ENCODE data around the gene SPIN1. TPM values are rescaled to one million over a fixed set of nuclear protein-coding genes. Genes with fewer than 3 reads are reported as not detected.

SPIN1 gene
- total and polyA plus RNA-seq, 2 experiments from 2014 or later, result 59.8 to 119 TPM

- H3K9me2 ChIP-seq (replicated peaks; ENCODE audit: insufficient read depth), result no peaks in the 10 kb centered on the region
- peaks cover 99% of the 10 kb centered on the region for H4K20me1 ChIP-seq (ENCODE audit: insufficient read depth, poor library complexity, severe bottlenecking)
- H3K4me3 ChIP-seq, result no peak overlapping the region
- peaks cover 33% of the 10 kb centered on the region for H3K4me1 ChIP-seq (ENCODE audit: insufficient read depth)
- no peak overlapping the region for H2AFZ ChIP-seq
- peak overlapping the region; percentile 77 for H3K27ac ChIP-seq
- TF ChIP-seq CTCF (IDR thresholded peaks at IDR 0.05; ENCODE audit: poor library complexity) (no peak), EZH2 (IDR thresholded peaks at IDR 0.05; ENCODE audit: borderline replicate concordance) (no peak)
- peak overlapping the region; percentile 57 for H3K4me2 ChIP-seq
- 61% methylated on average over 3 of the region's 3 CpGs for WGBS (ENCODE audit: low lambda C conversion rate, missing lambda C conversion rate)
- no peaks in the 10 kb centered on the region for H3K9me3 ChIP-seq (ENCODE audit: low read depth)
- peaks cover 100% of the 10 kb centered on the region for H3K79me2 ChIP-seq
- peak; percentile 53 for DNase-seq (ENCODE audit: low spot score)
- H3K27me3 ChIP-seq, result no peaks in the 10 kb centered on the region
- H3K36me3 ChIP-seq (replicated peaks; ENCODE audit: insufficient read depth, low read depth), result no peaks in the 10 kb centered on the region
Observed at GRCh38 chr9:88399966-88400365, 11.7 kb downstream of the SPIN1 start.

- Histone ChIP-seq H3K4me1 (ENCODE audit: insufficient read depth) (peaks cover 27% of the 10 kb centered on the region), H3K79me2 (peaks cover 100% of the 10 kb centered on the region), H3K4me3 (no peak overlapping the region), H3K27me3 (no peaks in the 10 kb centered on the region), H3K4me2 (no peak overlapping the region), H3K9me3 (ENCODE audit: low read depth) (no peaks in the 10 kb centered on the region), H3K9me2 (replicated peaks; ENCODE audit: insufficient read depth) (no peaks in the 10 kb centered on the region), H3K36me3 (replicated peaks; ENCODE audit: insufficient read depth, low read depth) (no peaks in the 10 kb centered on the region), H4K20me1 (ENCODE audit: insufficient read depth, poor library complexity, severe bottlenecking) (peaks cover 93% of the 10 kb centered on the region), H2AFZ (no peak overlapping the region), H3K27ac (no peak overlapping the region)
- WGBS (ENCODE audit: low lambda C conversion rate, missing lambda C conversion rate), result 98% methylated on average over 4 of the region's 4 CpGs
- TF ChIP-seq EZH2 (IDR thresholded peaks at IDR 0.05; ENCODE audit: borderline replicate concordance), result no peak
- TF ChIP-seq EZH2phosphoT487 (IDR thresholded peaks at IDR 0.05; ENCODE audit: low read depth, severe bottlenecking, unreplicated experiment), result no peak
- no peak for TF ChIP-seq CTCF (IDR thresholded peaks at IDR 0.05; ENCODE audit: poor library complexity)
- DNase-seq (ENCODE audit: low spot score), result no peak
Observed at GRCh38 chr9:88403340-88403739, 15.1 kb downstream of the SPIN1 start.

- Histone ChIP-seq H3K4me2 (no peak overlapping the region), H3K27me3 (no peaks in the 10 kb centered on the region), H3K4me3 (no peak overlapping the region), H2AFZ (no peak overlapping the region), H3K36me3 (replicated peaks; ENCODE audit: insufficient read depth, low read depth) (no peaks in the 10 kb centered on the region), H4K20me1 (ENCODE audit: insufficient read depth, poor library complexity, severe bottlenecking) (peaks cover 85% of the 10 kb centered on the region), H3K9me2 (replicated peaks; ENCODE audit: insufficient read depth) (no peaks in the 10 kb centered on the region), H3K4me1 (ENCODE audit: insufficient read depth) (peaks cover 4% of the 10 kb centered on the region), H3K79me2 (peaks cover 100% of the 10 kb centered on the region), H3K9me3 (ENCODE audit: low read depth) (no peaks in the 10 kb centered on the region), H3K27ac (no peak overlapping the region)
- TF ChIP-seq EZH2 (IDR thresholded peaks at IDR 0.05; ENCODE audit: borderline replicate concordance) (no peak), CTCF (IDR thresholded peaks at IDR 0.05; ENCODE audit: poor library complexity) (no peak), EZH2phosphoT487 (IDR thresholded peaks at IDR 0.05; ENCODE audit: low read depth, severe bottlenecking, unreplicated experiment) (no peak)
- no peak for DNase-seq (ENCODE audit: low spot score)
- WGBS (ENCODE audit: low lambda C conversion rate, missing lambda C conversion rate), result 97% methylated on average over 7 of the region's 7 CpGs
Observed at GRCh38 chr9:88406051-88406450, 17.8 kb downstream of the SPIN1 start.

- Histone ChIP-seq H4K20me1 (ENCODE audit: insufficient read depth, poor library complexity, severe bottlenecking) (peaks cover 62% of the 10 kb centered on the region), H2AFZ (no peak overlapping the region), H3K27me3 (no peaks in the 10 kb centered on the region)
Observed at GRCh38 chr9:88411471-88411870, 23.2 kb downstream of the SPIN1 start.

More at GRCh38 chr9:88411471-88411870, 23.2 kb downstream of the SPIN1 start:
- WGBS (ENCODE audit: low lambda C conversion rate, missing lambda C conversion rate), result 92% methylated on average over 4 of the region's 4 CpGs
- TF ChIP-seq EZH2phosphoT487 (IDR thresholded peaks at IDR 0.05; ENCODE audit: low read depth, severe bottlenecking, unreplicated experiment) (no peak), CTCF (IDR thresholded peaks at IDR 0.05; ENCODE audit: poor library complexity) (no peak), EZH2 (IDR thresholded peaks at IDR 0.05; ENCODE audit: borderline replicate concordance) (no peak)
- Histone ChIP-seq H3K27ac (no peak overlapping the region), H3K79me2 (peaks cover 100% of the 10 kb centered on the region), H3K4me3 (no peak overlapping the region), H3K9me3 (ENCODE audit: low read depth) (no peaks in the 10 kb centered on the region), H3K4me2 (no peak overlapping the region), H3K36me3 (replicated peaks; ENCODE audit: insufficient read depth, low read depth) (no peaks in the 10 kb centered on the region), H3K4me1 (ENCODE audit: insufficient read depth) (no peaks in the 10 kb centered on the region), H3K9me2 (replicated peaks; ENCODE audit: insufficient read depth) (no peaks in the 10 kb centered on the region)
- no peak for DNase-seq (ENCODE audit: low spot score)

Measured in hepatocyte (in vitro differentiated cells).